Fibroblast of mammary gland (primary cell): ENCODE measurements around the gene PEX11B.

Experiments
- DNase-seq: peaks from one replicate; pipeline ENCODE4 v3.0.0-alpha.2; 2010; ENCODE audit warnings: low read depth
- H3K4me3 ChIP-seq: 2 replicates; pipeline ENCODE4 v1.5.1; 2011; ENCODE audit warnings: low read depth, mild to moderate bottlenecking, low read length, moderate library complexity; ENCODE audit not compliant: control insufficient read depth
- TF ChIP-seq, protein P1 (sequence below): conservative IDR thresholded peaks from 2 replicates; pipeline ENCODE4 v1.5.1; 2011; ENCODE audit warnings: low read depth, low read length, inconsistent platforms; ENCODE audit not compliant: control insufficient read depth, insufficient read depth

PEX11B gene

GRCh38 chr1:145918144-145918991, at the start of gene PEX11B:
Gene PEX11B, minus strand, starts transcription at chr1:145918717. Its CDS starts 29 bp downstream, at chr1:145918688.
- H3K4me3 ChIP-seq, result peak within 1 kb of the TSS; percentile 74
- TF ChIP-seq, protein P1, sequence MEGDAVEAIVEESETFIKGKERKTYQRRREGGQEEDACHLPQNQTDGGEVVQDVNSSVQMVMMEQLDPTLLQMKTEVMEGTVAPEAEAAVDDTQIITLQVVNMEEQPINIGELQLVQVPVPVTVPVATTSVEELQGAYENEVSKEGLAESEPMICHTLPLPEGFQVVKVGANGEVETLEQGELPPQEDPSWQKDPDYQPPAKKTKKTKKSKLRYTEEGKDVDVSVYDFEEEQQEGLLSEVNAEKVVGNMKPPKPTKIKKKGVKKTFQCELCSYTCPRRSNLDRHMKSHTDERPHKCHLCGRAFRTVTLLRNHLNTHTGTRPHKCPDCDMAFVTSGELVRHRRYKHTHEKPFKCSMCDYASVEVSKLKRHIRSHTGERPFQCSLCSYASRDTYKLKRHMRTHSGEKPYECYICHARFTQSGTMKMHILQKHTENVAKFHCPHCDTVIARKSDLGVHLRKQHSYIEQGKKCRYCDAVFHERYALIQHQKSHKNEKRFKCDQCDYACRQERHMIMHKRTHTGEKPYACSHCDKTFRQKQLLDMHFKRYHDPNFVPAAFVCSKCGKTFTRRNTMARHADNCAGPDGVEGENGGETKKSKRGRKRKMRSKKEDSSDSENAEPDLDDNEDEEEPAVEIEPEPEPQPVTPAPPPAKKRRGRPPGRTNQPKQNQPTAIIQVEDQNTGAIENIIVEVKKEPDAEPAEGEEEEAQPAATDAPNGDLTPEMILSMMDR, result no peak

DNA sequence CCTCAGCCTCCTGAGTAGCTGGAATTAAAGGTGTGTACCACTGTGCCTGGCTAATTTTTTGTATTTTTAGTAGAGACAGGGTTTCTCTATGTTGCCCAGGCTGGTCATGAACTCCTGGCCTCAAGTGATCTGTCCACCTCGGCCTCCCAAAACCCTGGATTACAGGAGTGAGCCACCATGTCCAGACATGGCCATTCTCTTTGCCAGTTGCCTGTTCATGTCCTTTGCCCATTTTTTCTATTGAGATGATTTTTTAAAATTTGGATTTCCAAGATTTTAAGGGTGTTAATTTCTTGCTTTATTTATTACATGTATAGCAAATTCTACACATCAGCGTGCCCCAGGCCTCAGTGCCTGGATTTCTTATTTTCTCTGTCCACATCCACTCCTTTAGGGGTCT, 48.8 kb upstream of the PEX11B start:
- no peak for DNase-seq
- H3K4me3 ChIP-seq, result no peak overlapping the region
- TF ChIP-seq, protein P1, result no peak

More at GRCh38 chr1:145918144-145918991, at the start of gene PEX11B:
- peak; percentile 82 for DNase-seq

DNA sequence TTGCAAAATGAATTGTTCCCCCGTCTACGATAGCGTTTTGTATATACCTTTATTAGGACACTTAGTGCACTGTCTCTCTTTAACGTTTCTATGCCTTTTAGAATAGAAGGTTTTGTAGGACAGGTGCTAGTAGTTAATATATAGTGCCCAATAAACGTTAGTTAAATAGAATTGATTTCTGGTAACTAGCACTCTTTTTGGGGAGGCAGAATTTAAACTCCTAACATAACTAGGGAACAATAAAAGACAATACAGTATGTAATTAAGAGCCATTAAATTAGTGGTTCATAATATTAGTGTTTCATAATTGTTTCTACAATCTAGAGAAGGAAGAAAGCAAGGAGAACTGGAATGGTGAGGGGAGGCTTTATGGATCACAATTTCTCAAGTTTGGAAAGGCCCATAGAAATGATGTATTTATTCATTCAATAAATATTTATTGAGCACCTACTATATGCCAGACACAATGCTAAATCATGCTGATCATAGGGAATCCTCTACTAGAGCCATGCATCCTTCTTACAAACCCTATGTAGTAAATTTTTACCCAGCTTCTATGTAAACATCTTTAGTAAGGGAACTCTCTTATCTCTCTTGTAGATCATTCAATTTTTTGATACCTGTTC, 46.7 kb upstream of the PEX11B start:
- DNase-seq, result no peak
- TF ChIP-seq, protein P1, result no peak

DNA sequence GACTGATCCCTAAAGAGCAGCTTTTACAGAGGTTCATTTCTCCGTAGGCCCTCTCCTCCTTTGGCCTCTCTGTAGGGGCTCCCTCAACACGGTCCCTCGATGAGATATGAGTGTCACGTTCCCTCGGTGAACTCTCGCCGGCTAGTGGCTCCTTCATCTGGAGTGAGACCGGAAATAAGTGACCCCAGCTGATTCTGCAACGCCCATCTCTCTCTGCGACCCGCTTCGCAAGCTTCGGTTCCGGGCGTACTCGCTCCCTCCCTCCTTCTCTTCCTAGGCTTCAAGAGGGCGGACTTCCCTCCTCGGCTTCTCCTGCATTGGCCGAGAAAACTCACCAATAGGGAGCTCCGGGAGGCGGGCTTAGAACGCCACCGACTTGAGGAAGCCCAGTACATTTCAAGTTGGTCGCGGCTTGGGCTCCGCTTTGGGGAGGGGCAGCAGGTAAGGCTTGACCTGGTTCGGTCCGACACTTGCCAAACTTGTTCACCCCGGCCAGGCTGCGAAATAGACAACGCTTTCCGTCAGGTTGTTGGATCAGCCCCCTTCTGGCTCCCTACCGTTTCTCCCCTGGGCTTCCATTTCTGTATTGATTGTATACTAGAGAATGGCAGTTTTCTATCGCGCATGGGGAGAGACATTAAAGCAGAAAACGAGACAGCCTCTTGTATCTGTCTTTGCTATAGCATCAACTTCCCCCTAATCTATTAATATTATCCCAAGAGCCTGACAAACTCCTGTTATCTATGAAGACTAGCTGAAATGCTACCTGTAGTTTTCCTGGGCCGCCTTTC, 46.0 kb upstream of the PEX11B start, which contains the start of the genes ANKRD34A and POLR3GL:
Gene ANKRD34A (minus strand): TSS at position 248 of the 791 bp plus-strand sequence. CDS start 2,816 bp downstream, outside the sequence.
Gene POLR3GL (plus strand): TSS at position 363 of the 791 bp plus-strand sequence. CDS start 10,176 bp downstream, outside the sequence.
- TF ChIP-seq, protein P1, result no peak
- peak; percentile 91 for DNase-seq

More for the DNA sequence above, 46.7 kb upstream of the PEX11B start:
- H3K4me3 ChIP-seq, result peak overlapping the region; percentile 90

DNA sequence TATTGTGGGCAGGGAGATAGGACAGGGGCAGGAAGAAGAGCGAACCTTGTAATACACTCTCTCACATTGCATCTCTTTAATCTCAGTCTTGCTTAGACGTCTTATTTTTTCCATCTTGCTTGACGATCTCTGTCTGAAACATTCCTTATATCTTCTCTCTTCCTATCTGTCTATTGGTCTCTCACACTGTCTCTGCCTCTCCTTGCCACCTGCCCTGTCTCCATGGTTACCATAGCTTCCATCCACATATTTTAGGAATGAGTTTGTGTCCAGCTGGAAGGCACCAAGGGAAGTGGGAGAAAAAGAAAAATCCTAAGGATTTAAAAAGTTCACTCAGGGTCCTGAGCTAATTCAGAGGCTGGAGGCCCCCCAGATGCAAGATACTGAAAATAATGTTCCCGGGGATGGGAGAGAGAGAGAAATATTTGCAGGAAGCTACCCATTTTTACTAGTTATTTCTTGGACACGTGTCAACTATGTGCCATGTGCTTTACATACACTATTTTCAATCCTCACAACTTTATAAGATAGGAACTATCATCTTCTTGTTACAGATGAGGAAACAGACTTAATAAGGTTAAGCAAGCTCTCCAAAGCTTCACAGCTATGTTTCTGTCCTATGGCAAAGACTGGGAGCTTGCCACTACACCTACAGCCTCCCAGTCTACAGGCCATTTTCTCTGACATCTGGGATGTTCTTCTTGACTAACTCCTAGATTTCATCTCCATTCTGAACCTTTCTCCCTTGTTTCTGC, 44.9 kb upstream of the PEX11B start:
- peak overlapping the region; percentile 90 for H3K4me3 ChIP-seq
- TF ChIP-seq, protein P1, result no peak
- DNase-seq, result peak; percentile 65

More for the DNA sequence above, 46.0 kb upstream of the PEX11B start, which contains the start of the genes ANKRD34A and POLR3GL:
- peak within 1 kb of the TSS; percentile 90 for H3K4me3 ChIP-seq
